MM.1S (cell line): Measurements from ENCODE around the gene CFAP61.

Source experiments
- DNase-seq: peaks from one replicate; pipeline ENCODE4 v3.0.0-alpha.2; 2015
- H2AFZ ChIP-seq: fragments of 300-600 bp; sonication (generic); 2 replicates; pipeline ENCODE4 v1.6.0; 2016; ENCODE audit warnings: antibody characterized with exemption, low read length
- H3F3A ChIP-seq: fragments of 300-600 bp; sonication (generic); 2 replicates; pipeline ENCODE4 v1.6.1; 2016; ENCODE audit warnings: mild to moderate bottlenecking, antibody characterized with exemption, low read length, moderate library complexity, mixed read lengths; ENCODE audit not compliant: insufficient read depth
- H3K27ac ChIP-seq: fragments of 300-600 bp; sonication (generic); 2 replicates; pipeline ENCODE4 v1.5.1; 2016; ENCODE audit warnings: mild to moderate bottlenecking, low read length
- H3K27me3 ChIP-seq: fragments of 300-600 bp; sonication (generic); replicated peaks from 2 replicates; pipeline ENCODE4 v1.6.0; 2016; ENCODE audit warnings: low read length; ENCODE audit not compliant: insufficient read depth
- H3K36me3 ChIP-seq: fragments of 300-600 bp; sonication (generic); replicated peaks from 2 replicates; pipeline ENCODE4 v1.6.1; 2016; ENCODE audit warnings: mild to moderate bottlenecking, low read length, mixed read lengths; ENCODE audit not compliant: insufficient read depth
- H3K4me1 ChIP-seq: fragments of 300-600 bp; sonication (generic); 2 replicates; pipeline ENCODE4 v1.6.1; 2016; ENCODE audit warnings: low read length, mixed read lengths
- H3K4me2 ChIP-seq: fragments of 300-600 bp; sonication (generic); 2 replicates; pipeline ENCODE4 v1.6.0; 2016; ENCODE audit warnings: low read depth, low read length
- H3K4me3 ChIP-seq: fragments of 300-600 bp; sonication (generic); 2 replicates; pipeline ENCODE4 v1.5.1; 2016; ENCODE audit warnings: low read length, mixed read lengths
- H3K79me2 ChIP-seq: fragments of 300-600 bp; sonication (generic); 2 replicates; pipeline ENCODE4 v1.6.1; 2016; ENCODE audit warnings: mixed run types, low read length, mixed read lengths
- H3K9ac ChIP-seq: fragments of 300-600 bp; sonication (generic); 2 replicates; pipeline ENCODE4 v1.6.1; 2016; ENCODE audit warnings: low read length, mixed read lengths
- H3K9me2 ChIP-seq: fragments of 300-600 bp; sonication (generic); replicated peaks from 2 replicates; pipeline ENCODE4 v1.6.1; 2016; ENCODE audit warnings: mild to moderate bottlenecking, low read length, mixed read lengths; ENCODE audit not compliant: insufficient read depth
- H3K9me3 ChIP-seq: fragments of 300-600 bp; sonication (generic); replicated peaks from 2 replicates; pipeline ENCODE4 v1.6.1; 2016; ENCODE audit warnings: mild to moderate bottlenecking, low read length, mixed read lengths; ENCODE audit not compliant: insufficient read depth
- H4K20me1 ChIP-seq: fragments of 300-600 bp; sonication (generic); 2 replicates; pipeline ENCODE4 v1.6.1; 2016; ENCODE audit warnings: mild to moderate bottlenecking, low read length, moderate library complexity, mixed read lengths; ENCODE audit not compliant: insufficient read depth
- EZH2 ChIP-seq: fragments of 300-600 bp; sonication (generic); optimal IDR thresholded peaks from 2 replicates; pipeline ENCODE3; 2017; ENCODE audit warnings: low read depth, mild to moderate bottlenecking, antibody characterized with exemption, low read length, mixed read lengths
- EZH2phosphoT487 ChIP-seq: fragments of 300-600 bp; sonication (generic); IDR thresholded peaks from 2 replicates; pipeline ENCODE4 v1.6.1; 2018; ENCODE audit warnings: antibody characterized with exemption, low read length
- TF ChIP-seq, protein P1 (sequence below): fragments of 300-600 bp; sonication (generic); IDR thresholded peaks from 2 replicates; pipeline ENCODE4 v1.5.1; 2016; ENCODE audit warnings: antibody characterized with exemption, low read length, mixed read lengths

Gene CFAP61

DNA sequence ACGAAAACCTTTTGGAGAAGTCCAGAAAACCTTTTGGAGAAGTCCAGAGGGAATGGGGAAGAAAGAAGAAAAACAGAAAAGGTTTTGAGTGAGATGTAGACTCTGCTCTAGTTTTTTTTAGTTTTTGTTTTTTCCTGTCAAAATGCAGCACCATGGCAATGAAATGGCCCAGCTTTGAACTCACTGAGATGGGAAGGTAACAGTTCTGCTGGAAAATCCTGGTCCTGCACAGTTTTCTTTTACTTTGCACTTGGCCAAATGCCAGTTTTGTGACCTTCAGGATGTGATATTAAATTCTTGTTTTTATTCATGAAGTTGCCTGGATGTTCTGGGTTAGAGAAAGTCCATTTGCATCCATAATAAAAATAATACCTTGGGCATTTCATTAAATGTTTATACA lies 145.7 kb downstream of the CFAP61 start:
- Histone ChIP-seq H4K20me1 (no peaks in the 10 kb centered on the region), H3F3A (no peaks in the 10 kb centered on the region)
- no peak for DNase-seq

GRCh38 chr20:20199361-20200160 lies 147.2 kb downstream of the CFAP61 start:
- Histone ChIP-seq H3K27me3 (no peaks in the 10 kb centered on the region), H3K4me2 (no peak overlapping the region), H3K4me3 (no peak overlapping the region)

More for the DNA sequence above, 145.7 kb downstream of the CFAP61 start:
- Histone ChIP-seq H3K79me2 (no peaks in the 10 kb centered on the region), H3K4me2 (no peak overlapping the region), H3K36me3 (no peaks in the 10 kb centered on the region), H3K4me1 (no peaks in the 10 kb centered on the region), H3K27me3 (no peaks in the 10 kb centered on the region), H3K9ac (no peak overlapping the region), H3K27ac (no peak overlapping the region), H3K9me2 (no peaks in the 10 kb centered on the region), H2AFZ (no peak overlapping the region), H3K9me3 (no peaks in the 10 kb centered on the region), H3K4me3 (no peak overlapping the region)
- TF ChIP-seq, protein P1, sequence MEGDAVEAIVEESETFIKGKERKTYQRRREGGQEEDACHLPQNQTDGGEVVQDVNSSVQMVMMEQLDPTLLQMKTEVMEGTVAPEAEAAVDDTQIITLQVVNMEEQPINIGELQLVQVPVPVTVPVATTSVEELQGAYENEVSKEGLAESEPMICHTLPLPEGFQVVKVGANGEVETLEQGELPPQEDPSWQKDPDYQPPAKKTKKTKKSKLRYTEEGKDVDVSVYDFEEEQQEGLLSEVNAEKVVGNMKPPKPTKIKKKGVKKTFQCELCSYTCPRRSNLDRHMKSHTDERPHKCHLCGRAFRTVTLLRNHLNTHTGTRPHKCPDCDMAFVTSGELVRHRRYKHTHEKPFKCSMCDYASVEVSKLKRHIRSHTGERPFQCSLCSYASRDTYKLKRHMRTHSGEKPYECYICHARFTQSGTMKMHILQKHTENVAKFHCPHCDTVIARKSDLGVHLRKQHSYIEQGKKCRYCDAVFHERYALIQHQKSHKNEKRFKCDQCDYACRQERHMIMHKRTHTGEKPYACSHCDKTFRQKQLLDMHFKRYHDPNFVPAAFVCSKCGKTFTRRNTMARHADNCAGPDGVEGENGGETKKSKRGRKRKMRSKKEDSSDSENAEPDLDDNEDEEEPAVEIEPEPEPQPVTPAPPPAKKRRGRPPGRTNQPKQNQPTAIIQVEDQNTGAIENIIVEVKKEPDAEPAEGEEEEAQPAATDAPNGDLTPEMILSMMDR = no peak
- TF ChIP-seq EZH2 (no peak), EZH2phosphoT487 (no peak)

GRCh38 chr20:20201124-20201523 lies 148.8 kb downstream of the CFAP61 start:
- H3K9me2 ChIP-seq = no peaks in the 10 kb centered on the region
- no peak overlapping the region for H3K4me2 ChIP-seq
- no peak overlapping the region for H3K27ac ChIP-seq
- H3F3A ChIP-seq = peaks cover 1% of the 10 kb centered on the region; the same call in 1 of the 2 replicates
- no peaks in the 10 kb centered on the region for H4K20me1 ChIP-seq
- no peak overlapping the region for H3K4me3 ChIP-seq
- DNase-seq = no peak
- H3K27me3 ChIP-seq = no peaks in the 10 kb centered on the region
- H3K79me2 ChIP-seq = no peaks in the 10 kb centered on the region
- no peak overlapping the region for H3K9ac ChIP-seq
- no peaks in the 10 kb centered on the region for H3K36me3 ChIP-seq
- no peaks in the 10 kb centered on the region for H3K9me3 ChIP-seq
- peaks cover 14% of the 10 kb centered on the region for H3K4me1 ChIP-seq
- TF ChIP-seq, protein P1 = no peak
- no peak for TF ChIP-seq EZH2
- TF ChIP-seq EZH2phosphoT487 = no peak
- no peak overlapping the region for H2AFZ ChIP-seq

More at GRCh38 chr20:20199361-20200160, 147.2 kb downstream of the CFAP61 start:
- TF ChIP-seq EZH2 = no peak
- TF ChIP-seq EZH2phosphoT487 = no peak
- TF ChIP-seq, protein P1 = no peak
- no peaks in the 10 kb centered on the region for H3F3A ChIP-seq
- no peaks in the 10 kb centered on the region for H3K36me3 ChIP-seq
- H3K9ac ChIP-seq = no peak overlapping the region
- no peaks in the 10 kb centered on the region for H3K79me2 ChIP-seq
- no peak overlapping the region for H2AFZ ChIP-seq
- H4K20me1 ChIP-seq = no peaks in the 10 kb centered on the region
- H3K27ac ChIP-seq = no peak overlapping the region
- no peaks in the 10 kb centered on the region for H3K9me3 ChIP-seq
- no peak for DNase-seq
- H3K9me2 ChIP-seq = no peaks in the 10 kb centered on the region
- H3K4me1 ChIP-seq = 0 out of 2 replicates have a peak, but pooled peaks cover 2% of the 10 kb centered on the region
